Karpas-422 (cell line): ENCODE measurements around the gene XPO6. TPM values are rescaled to one million over a fixed set of nuclear protein-coding genes. Genes with fewer than 3 reads are reported as not detected.

Experiments
- DNase-seq: peaks from one replicate; pipeline ENCODE4 v3.0.0-alpha.2; 2015
- H2AFZ ChIP-seq: fragments of 200-600 bp; sonication (generic); 2 replicates; pipeline ENCODE4 v1.6.1; 2014; ENCODE audit warnings: antibody characterized with exemption, low read length, mixed read lengths
- H3K27ac ChIP-seq: fragments of 200-600 bp; sonication (generic); 2 replicates; pipeline ENCODE4 v1.5.1; 2014; ENCODE audit warnings: mild to moderate bottlenecking, low read length, moderate library complexity
- H3K27me3 ChIP-seq: fragments of 200-600 bp; sonication (generic); 2 replicates; pipeline ENCODE4 v1.6.1; 2014; ENCODE audit warnings: low read length, mixed read lengths
- H3K36me3 ChIP-seq: fragments of 200-600 bp; sonication (generic); 2 replicates; pipeline ENCODE4 v1.6.1; 2014; ENCODE audit warnings: low read length, mixed read lengths; ENCODE audit not compliant: insufficient read depth
- H3K4me1 ChIP-seq: fragments of 200-600 bp; sonication (generic); 2 replicates; pipeline ENCODE4 v1.6.1; 2014; ENCODE audit warnings: mild to moderate bottlenecking, low read length, mixed read lengths
- H3K4me2 ChIP-seq: fragments of 200-600 bp; sonication (generic); 2 replicates; pipeline ENCODE4 v1.6.1; 2014; ENCODE audit warnings: low read length, low read depth, mild to moderate bottlenecking; ENCODE audit not compliant: poor library complexity, severe bottlenecking
- H3K4me3 ChIP-seq: fragments of 200-600 bp; sonication (generic); 2 replicates; pipeline ENCODE4 v1.5.1; 2014; ENCODE audit warnings: mild to moderate bottlenecking, antibody characterized with exemption, low read length, mixed read lengths
- H3K79me2 ChIP-seq: fragments of 200-600 bp; sonication (generic); 2 replicates; pipeline ENCODE4 v1.6.1; 2014; ENCODE audit warnings: mild to moderate bottlenecking, low read length, mixed read lengths
- H3K9ac ChIP-seq: fragments of 200-600 bp; sonication (generic); 2 replicates; pipeline ENCODE4 v1.6.0; 2014; ENCODE audit warnings: low read length
- H3K9me2 ChIP-seq: fragments of 200-600 bp; sonication (generic), shearing (Covaris generic); replicated peaks from 2 replicates; pipeline ENCODE4 v1.6.0; 2014; ENCODE audit warnings: mild to moderate bottlenecking, low read length, moderate library complexity; ENCODE audit not compliant: insufficient read depth
- H3K9me3 ChIP-seq: fragments of 300-700, 200-600 bp; sonication (generic); 2 replicates; pipeline ENCODE4 v1.6.1; 2014; ENCODE audit warnings: low read length, mixed read lengths
- H4K20me1 ChIP-seq: fragments of 200-600 bp; sonication (generic); 2 replicates; pipeline ENCODE4 v1.6.1; 2014; ENCODE audit warnings: mild to moderate bottlenecking, antibody characterized with exemption, low read length, low read depth; ENCODE audit not compliant: insufficient read depth
- total RNA-seq: library from RNA; depleted of rRNA; stranded (reverse); fragments of >200 nt; shearing (Covaris generic); gene quantifications from 2 replicates; pipeline ENCODE4 v1.2.3, GENCODE V29; 2014; ENCODE audit warnings: low replicate concordance

Gene XPO6
- total RNA-seq, 1 experiment from 2014 or later = 136 TPM

DNA sequence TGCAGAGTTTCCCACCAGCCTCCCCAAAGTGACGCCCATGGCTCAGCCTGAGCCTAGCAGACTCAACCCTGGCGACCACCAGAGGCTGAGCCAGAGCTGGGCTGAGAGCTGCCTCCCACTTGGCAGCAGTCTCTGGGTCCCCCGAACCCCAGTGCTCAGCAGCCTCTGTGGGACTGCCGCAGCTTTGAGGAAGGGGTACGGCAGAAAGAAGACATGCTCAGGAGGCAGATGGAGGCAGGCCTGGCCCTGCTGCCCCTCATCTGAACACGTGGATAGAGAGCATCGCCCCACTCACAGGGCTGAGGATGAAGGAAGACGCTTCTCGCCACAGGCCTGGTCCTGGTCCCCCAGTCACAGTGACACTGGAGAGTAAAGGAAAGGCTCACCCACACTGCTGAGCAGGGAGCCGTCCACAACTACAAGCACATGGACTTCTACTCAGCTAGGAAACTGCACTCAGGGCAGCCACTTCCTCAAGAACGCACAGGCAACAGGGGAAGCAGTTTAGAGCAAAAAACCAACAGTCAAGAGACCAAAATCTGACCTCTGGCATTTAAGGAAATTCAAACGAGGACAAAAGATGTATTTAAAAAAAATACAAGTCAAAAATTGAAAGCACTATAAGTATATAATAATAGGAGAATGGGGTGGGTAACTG, 103.0 kb downstream of the XPO6 start:
- Histone ChIP-seq H3K4me1 (no peaks in the 10 kb centered on the region), H3K9me2 (no peaks in the 10 kb centered on the region), H3K9ac (no peak overlapping the region), H3K9me3 (no peaks in the 10 kb centered on the region), H4K20me1 (peaks cover 17% of the 10 kb centered on the region), H3K4me2 (no peak overlapping the region), H3K79me2 (peaks cover 18% of the 10 kb centered on the region), H2AFZ (no peak overlapping the region), H3K27ac (no peak overlapping the region), H3K27me3 (no peaks in the 10 kb centered on the region), H3K4me3 (no peak overlapping the region), H3K36me3 (peaks cover 81% of the 10 kb centered on the region)
- DNase-seq = no peak

DNA sequence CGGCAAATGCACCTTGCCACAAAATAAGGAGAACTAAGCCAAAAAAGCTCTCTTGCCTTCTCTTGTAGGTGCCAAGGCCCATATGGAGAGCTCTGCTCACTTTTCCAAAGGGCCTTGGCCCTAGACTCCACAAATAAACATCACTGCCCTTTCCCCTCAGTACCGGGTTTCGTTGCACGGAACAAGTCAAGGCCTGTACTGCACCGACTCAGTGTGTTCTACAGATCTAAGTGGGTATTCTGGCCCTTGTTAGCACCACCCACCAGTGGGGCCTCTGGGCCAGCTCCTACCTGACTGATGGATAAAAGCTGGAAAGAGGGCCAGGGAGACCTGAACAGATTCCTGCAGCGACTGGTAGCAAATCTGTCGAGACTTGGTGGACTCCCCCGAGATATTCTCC, 104.5 kb downstream of the XPO6 start:
- H3K9ac ChIP-seq = no peak overlapping the region
- H3K27me3 ChIP-seq = no peaks in the 10 kb centered on the region
- peaks cover 82% of the 10 kb centered on the region for H3K36me3 ChIP-seq
- H3K9me3 ChIP-seq = no peaks in the 10 kb centered on the region
- peaks cover 12% of the 10 kb centered on the region for H3K79me2 ChIP-seq
- H3K27ac ChIP-seq = no peak overlapping the region
- no peak for DNase-seq
- no peak overlapping the region for H3K4me2 ChIP-seq
- no peak overlapping the region for H3K4me3 ChIP-seq
- H4K20me1 ChIP-seq = peaks cover 17% of the 10 kb centered on the region
- H2AFZ ChIP-seq = no peak overlapping the region
- H3K9me2 ChIP-seq = no peaks in the 10 kb centered on the region
- H3K4me1 ChIP-seq = no peaks in the 10 kb centered on the region

DNA sequence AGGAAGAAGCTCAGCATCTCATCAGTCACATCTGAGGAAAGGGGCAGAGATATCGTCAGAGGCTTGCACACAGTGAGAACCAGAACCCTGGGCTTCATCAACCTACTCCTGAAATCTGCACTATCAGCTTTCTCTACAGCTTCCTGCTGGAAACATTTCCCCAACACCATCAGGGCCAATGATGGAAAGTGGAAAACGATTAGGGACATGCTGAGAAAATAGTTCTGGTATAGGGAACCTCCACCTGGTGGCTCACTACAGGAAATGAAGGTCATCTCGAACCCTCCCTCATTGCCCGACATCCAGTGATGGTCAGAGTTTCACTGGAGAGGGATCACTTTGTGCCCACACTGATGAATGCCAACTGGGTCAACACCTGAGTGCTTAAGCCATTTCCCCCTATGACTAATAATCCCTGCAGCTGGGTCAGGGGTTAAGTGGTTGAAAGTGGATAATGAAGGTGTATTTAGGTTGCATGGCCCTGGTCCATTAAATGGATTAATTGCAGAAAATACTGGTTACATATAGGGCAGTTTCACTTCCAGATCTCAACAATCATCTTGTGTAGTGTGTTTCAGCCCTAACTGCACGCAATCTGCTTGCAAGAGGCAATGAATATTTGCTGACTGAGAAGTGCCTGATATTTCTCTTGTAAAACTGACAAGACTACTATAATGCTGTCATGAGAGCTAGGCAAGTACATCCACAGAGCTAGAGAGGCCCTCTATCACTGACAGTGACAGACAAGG, 105.1 kb downstream of the XPO6 start:
- no peak overlapping the region for H3K9ac ChIP-seq
- H3K79me2 ChIP-seq = peaks cover 12% of the 10 kb centered on the region
- H3K4me1 ChIP-seq = no peaks in the 10 kb centered on the region
- H3K9me3 ChIP-seq = no peaks in the 10 kb centered on the region
- no peak overlapping the region for H3K4me2 ChIP-seq
- no peak for DNase-seq
- H3K27me3 ChIP-seq = no peaks in the 10 kb centered on the region
- H3K27ac ChIP-seq = no peak overlapping the region
- peaks cover 78% of the 10 kb centered on the region for H3K36me3 ChIP-seq
- H3K9me2 ChIP-seq = no peaks in the 10 kb centered on the region
- H3K4me3 ChIP-seq = no peak overlapping the region
- peaks cover 17% of the 10 kb centered on the region for H4K20me1 ChIP-seq
- no peak overlapping the region for H2AFZ ChIP-seq

DNA sequence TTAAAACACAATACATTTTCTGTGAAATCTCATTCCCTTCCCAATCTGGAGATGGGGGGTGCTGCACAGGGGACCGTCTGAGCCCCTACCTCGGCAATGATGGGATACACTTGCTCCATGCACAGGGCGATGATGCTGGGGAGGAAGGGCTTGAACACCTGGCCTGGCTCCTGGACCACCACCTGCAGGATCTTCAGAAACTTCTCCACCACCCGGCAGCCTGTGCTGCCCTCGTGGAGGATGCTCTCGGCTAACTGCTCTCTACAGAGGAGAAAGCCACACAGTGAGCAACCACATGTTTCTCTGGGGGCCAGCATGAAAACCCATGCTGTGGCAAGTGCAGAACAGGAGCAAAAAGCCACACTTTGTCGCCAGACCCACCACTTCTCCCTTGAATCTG, 105.8 kb downstream of the XPO6 start:
- Histone ChIP-seq H3K36me3 (peaks cover 75% of the 10 kb centered on the region), H3K27me3 (no peaks in the 10 kb centered on the region), H2AFZ (no peak overlapping the region), H3K27ac (no peak overlapping the region), H4K20me1 (peaks cover 17% of the 10 kb centered on the region), H3K9ac (no peak overlapping the region), H3K79me2 (peaks cover 12% of the 10 kb centered on the region), H3K9me3 (no peaks in the 10 kb centered on the region), H3K4me1 (no peaks in the 10 kb centered on the region), H3K4me2 (no peak overlapping the region), H3K9me2 (no peaks in the 10 kb centered on the region), H3K4me3 (no peak overlapping the region)
- no peak for DNase-seq

DNA sequence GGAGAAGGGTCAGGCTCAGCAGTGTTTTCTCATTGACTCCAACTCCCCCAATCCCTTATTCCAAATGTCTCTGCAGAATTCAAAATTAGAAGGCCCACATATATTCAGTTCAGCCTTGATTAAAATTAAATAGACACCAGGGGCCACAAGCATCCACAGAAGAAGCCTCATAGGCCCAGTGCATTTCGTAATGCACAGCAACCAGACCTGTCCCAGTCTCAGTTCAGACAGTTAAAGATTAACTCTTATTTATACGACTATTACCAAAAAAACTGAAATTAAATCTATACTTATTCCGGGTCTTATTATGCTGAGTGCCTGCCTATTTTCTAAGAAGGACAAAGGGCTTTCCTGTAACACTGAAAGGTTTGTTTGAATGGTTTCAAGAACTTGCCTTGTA, 106.5 kb downstream of the XPO6 start:
- peaks cover 68% of the 10 kb centered on the region for H3K36me3 ChIP-seq
- H3K9me3 ChIP-seq = no peaks in the 10 kb centered on the region
- H3K4me1 ChIP-seq = no peaks in the 10 kb centered on the region
- no peak overlapping the region for H3K27ac ChIP-seq
- H4K20me1 ChIP-seq = peaks cover 16% of the 10 kb centered on the region
- H3K9me2 ChIP-seq = no peaks in the 10 kb centered on the region
- H2AFZ ChIP-seq = no peak overlapping the region
- H3K4me2 ChIP-seq = no peak overlapping the region
- no peak overlapping the region for H3K9ac ChIP-seq
- DNase-seq = no peak
- peaks cover 7% of the 10 kb centered on the region for H3K79me2 ChIP-seq
- no peaks in the 10 kb centered on the region for H3K27me3 ChIP-seq
- H3K4me3 ChIP-seq = no peak overlapping the region

DNA sequence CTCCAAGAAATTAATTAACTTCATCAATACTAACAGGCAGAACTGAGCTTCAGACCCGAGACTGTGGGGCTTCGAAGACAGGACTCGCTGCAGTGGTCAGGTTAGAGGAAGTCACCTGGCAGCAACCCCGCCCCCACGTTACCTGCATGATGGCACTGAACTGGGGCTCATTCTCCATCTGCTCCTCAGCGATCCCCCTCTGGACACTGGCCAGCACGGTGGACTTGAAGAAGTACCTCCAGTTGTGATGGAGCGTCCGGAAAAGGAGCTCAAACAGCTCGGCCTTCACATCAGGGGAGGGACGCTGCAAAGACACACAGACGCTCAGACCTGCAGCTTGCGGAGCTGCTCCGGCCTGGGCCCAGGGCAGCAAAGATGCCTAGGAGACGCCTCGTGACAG, 107.4 kb downstream of the XPO6 start:
- Histone ChIP-seq H2AFZ (no peak overlapping the region), H3K9ac (no peak overlapping the region), H3K4me2 (no peak overlapping the region), H3K27ac (no peak overlapping the region), H4K20me1 (peaks cover 8% of the 10 kb centered on the region), H3K27me3 (no peaks in the 10 kb centered on the region), H3K79me2 (peaks cover 2% of the 10 kb centered on the region), H3K9me3 (no peaks in the 10 kb centered on the region), H3K36me3 (peaks cover 59% of the 10 kb centered on the region), H3K4me1 (no peaks in the 10 kb centered on the region), H3K4me3 (no peak overlapping the region), H3K9me2 (no peaks in the 10 kb centered on the region)
- no peak for DNase-seq

DNA sequence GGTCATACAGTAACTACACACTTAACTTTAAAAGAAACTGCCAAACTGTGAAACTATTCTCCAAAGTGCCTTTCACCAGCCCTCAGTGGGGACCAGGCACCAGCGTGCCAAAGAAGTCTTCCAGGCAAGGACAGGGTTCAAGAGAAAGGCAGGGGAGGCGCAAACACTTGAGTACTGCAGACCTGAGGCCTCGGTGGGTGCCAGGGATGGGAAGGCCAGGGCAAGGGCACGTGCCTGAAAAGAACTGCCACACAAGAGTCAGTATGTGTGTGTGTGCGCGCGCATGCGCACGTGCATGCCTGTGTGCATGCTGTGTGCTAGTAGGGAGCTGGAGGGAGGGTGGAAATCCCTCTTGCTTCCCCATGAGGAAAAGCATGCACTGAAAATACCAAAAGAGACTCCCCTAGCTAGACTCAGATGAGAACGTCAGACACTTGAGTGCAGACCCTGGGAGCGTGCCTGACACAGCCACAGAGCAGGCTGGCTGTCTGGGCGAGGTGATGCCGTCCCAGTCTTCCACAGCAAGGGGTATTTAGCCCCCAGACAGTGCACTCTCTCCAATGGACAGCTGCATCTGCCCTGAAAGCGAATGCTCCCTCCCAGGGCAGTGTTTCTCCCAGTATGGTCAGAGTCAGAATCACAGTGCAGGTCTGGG, 108.1 kb downstream of the XPO6 start:
- Histone ChIP-seq H3K36me3 (peaks cover 56% of the 10 kb centered on the region), H3K4me1 (no peaks in the 10 kb centered on the region), H2AFZ (no peak overlapping the region), H3K9ac (no peak overlapping the region), H3K4me2 (no peak overlapping the region), H3K27ac (no peak overlapping the region), H3K79me2 (no peaks in the 10 kb centered on the region; the same call in 1 of the 2 replicates), H3K27me3 (no peaks in the 10 kb centered on the region), H3K4me3 (no peak overlapping the region), H3K9me2 (no peaks in the 10 kb centered on the region), H3K9me3 (no peaks in the 10 kb centered on the region), H4K20me1 (peaks cover 5% of the 10 kb centered on the region)
- no peak for DNase-seq

DNA sequence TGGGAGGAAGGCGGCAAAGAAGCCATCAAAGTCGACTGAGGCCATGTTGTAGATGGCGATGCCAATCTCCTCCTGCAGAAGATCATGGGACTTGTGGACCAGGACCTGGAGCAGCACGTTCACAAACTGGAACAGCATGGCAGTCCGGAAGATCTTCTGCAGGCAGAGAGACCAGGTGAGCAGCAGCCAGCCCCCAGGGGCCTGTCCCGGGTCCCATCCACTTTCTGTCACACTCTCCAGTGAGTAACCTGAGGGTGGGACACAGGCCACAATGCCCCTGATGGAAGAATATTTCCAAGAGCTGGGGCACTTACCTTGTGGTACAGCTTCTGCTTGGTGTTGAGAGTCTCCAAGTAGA, 110.3 kb downstream of the XPO6 start:
- Histone ChIP-seq H3K9me3 (no peaks in the 10 kb centered on the region), H2AFZ (no peak overlapping the region), H3K36me3 (peaks cover 43% of the 10 kb centered on the region), H3K27me3 (no peaks in the 10 kb centered on the region), H3K9me2 (no peaks in the 10 kb centered on the region), H3K4me1 (no peaks in the 10 kb centered on the region), H3K79me2 (no peaks in the 10 kb centered on the region; the same call in 1 of the 2 replicates), H4K20me1 (0 out of 2 replicates have a peak, but pooled peaks cover 4% of the 10 kb centered on the region), H3K27ac (no peak overlapping the region), H3K4me2 (no peak overlapping the region), H3K4me3 (no peak overlapping the region), H3K9ac (no peak overlapping the region)
- DNase-seq = no peak
